GM18870 (cell line): ENCODE data around the gene BDH1.
"Not testable (repeated sequence)": the region's sequence is repeated elsewhere in the genome, so short reads cannot be mapped to it uniquely, and the experiment has no call there.

Experiments
- ATAC-seq: cut with Tn5 transposase; IDR thresholded peaks from one replicate; pipeline ENCODE4 v1.9.1; 2021; ENCODE audit warnings: moderate library complexity; ENCODE audit not compliant: unreplicated experiment

Gene BDH1

DNA sequence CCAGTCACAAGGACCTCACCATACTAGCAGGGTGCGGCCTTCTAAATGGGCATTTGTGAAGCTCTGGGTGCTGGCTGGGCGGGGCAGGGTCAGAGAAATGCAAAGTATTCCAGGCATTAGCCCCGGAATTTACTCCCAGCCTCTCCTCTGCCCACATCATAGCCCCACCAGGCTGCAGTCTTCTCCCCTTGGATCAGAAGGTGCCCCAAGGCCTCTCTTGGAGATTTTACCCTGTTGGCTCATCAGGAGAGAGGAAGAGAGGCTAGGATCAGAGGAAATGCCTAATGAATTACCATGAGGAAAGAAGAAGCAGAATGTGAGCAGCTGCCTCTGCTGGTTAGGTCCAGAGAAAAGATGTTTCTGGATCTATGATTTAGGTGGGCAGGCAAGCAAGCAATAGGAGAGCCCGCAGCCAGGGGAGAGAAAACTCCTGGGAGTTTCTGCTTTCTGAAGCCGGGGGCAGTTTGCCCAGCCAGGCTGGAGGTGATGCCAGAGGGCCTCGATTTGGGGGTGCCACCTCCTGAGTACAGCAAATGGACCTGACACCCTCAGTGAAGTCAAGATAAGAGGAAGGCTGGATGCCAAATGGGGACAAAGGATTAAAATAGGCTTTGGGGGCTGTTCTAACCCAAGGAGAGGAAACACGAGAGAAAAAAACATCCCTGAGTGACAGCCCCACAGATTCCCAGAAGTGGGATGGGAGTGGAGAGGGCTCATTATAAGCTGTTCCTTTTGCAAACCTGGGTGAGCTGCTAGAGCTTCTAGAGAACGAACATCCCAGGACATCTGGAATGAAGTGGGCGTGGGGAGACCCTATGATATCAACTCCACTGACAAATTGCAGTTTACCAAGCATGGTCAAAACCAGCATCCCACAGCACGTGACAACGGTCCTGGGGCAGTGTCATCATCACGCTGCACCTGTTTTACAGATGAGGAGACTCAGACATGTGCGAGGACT is 65.4 kb downstream of the BDH1 start:
- ATAC-seq: no peak

DNA sequence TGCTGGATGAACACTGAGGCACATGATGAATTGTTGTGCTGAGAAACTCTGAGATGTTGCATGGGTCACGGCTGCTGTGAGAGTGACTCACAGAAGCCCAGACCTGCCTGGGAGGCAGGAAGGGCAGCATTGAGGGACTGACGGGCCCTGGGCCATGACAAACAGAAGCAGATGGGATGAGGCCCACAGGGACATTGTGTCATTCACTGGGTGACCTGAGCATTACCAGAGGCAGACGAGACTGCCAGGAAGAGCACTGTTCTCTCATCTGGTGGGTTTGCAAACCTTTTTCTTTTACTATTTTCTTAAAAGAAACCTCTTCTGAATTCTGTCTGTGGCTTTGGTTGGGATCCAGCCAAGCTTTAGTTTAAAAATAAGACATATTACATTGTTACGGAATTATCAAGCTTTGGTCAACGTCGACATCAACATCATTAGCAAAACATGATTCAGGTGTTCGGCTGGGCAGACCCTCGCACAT is 67.8 kb downstream of the BDH1 start:
- ATAC-seq: no peak

GRCh38 chr3:197486861-197487260 is 68.9 kb downstream of the BDH1 start:
- no peak for ATAC-seq

- ATAC-seq: no peak
Measured at GRCh38 chr3:197485143-197485542, 70.6 kb downstream of the BDH1 start.

DNA sequence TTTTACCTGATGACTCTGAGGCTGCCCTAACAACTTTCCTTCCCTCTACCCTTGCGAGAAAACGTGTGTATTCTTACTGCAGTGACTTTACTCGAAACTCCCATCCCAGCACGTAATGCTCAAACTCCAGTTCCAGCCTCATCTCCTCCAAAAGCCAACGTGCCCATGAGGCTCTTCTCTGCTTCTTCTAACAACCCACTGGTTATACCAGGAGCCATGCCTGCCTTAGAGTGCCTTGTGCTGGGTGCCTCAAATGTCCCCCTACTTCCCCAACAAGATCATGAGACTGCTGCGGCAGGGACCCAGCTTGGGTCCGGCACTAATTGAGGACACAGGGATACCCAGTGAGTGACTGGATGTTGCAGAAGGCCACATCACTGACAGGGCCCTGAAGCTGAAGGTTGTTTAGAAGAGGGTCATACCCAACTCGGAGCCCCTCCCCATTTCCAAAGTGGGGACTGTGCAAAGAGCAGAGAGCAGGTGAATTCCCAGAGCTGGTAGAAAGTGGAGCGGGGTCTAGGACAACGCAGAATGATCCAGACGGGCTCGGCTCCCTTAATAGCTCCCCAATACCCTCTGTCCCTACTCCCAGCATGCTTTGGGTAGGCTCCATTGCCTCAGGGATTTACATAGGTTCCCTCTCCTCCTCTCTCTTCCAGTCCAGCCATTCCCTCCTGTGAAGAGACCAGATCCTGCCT is 71.4 kb downstream of the BDH1 start:
- ATAC-seq: no peak

DNA sequence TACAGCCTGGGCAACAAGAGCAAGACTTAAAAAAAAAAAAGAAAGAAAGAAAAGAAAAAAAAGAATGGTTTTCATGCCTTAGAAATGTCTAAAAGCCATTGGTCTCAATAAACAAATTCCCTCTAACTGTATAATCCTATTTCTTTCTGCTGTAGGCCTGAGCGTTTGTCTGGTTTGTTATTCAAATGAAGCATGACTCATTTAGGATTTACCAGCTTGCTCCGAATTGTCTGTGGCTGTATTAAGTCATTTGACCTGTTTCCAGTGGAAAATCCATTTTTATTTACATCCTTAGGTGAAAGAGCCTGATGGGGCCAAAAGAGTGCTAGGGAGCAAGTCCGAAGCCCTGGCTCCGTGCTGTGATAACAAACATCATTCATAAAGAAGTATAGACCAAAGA is 73.8 kb downstream of the BDH1 start:
- no peak for ATAC-seq

DNA sequence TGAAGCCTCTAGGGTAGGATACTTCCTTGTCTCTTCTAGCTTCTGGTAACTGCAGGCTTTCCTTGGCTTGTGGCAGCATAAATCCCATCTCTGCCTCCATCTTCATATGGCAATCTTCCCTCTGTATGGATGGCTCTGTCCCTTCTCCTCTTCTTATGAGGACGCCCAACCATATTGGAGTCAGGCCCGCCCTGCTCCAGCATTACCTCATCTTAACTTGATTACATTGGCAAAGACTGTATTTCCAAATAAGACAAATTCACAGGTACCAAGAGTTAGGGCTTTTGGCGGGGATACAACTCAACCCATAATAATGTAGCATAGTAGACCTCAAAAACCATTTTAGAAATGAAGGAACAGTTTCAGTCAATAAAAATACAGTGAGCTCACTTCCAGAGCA is 75.4 kb downstream of the BDH1 start:
- ATAC-seq: no peak

- ATAC-seq: no peak
Measured at GRCh38 chr3:197478746-197479668, 76.8 kb downstream of the BDH1 start.

- ATAC-seq: not testable (repeated sequence)
Measured at GRCh38 chr3:197477816-197478215, 78.0 kb downstream of the BDH1 start.

DNA sequence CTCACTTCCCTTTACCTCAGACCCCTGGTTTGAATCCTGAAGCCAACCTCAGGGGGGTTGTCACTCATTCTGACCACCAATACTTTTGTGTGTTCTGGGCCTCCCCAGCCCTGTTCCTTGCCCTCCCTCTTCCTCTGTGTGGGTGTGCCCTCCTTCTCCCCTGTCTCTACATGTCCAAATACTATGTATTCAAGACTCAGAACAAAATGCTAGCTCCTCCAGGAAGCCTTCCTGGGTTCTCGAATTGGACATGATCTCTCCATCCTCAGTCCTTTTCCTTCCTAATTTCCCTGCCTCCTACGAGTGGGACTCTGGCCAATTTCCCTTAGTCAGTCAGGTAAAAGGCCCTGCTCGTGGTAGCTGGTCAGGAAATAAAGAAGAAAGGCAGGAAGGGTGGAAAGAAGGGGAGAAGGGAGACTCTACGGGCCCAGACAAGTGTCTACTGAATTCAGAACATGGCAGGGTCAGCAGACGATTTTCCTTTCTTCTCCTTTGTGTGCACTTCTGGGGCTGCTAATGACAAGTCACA is 79.7 kb downstream of the BDH1 start:
- no peak for ATAC-seq

DNA sequence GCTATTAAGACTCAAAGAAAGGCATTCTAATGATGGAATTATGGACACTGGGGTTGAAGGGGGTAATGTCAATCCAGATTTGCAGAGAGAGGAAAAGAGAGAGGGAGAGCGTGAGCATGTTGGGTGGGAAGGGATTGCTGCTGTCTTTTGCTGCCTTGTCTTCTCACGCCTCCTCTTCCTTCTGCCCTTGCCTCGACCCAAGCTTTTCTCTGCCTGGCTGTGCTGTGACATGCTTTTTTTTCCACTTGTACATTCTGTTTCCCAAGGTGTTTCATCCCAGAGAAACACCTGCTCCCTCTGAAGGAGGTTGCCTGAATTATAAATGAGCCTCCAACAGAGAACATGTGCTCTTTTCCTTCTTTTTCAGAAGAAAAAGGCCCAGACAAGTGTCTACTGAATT is 80.3 kb downstream of the BDH1 start:
- ATAC-seq: no peak

DNA sequence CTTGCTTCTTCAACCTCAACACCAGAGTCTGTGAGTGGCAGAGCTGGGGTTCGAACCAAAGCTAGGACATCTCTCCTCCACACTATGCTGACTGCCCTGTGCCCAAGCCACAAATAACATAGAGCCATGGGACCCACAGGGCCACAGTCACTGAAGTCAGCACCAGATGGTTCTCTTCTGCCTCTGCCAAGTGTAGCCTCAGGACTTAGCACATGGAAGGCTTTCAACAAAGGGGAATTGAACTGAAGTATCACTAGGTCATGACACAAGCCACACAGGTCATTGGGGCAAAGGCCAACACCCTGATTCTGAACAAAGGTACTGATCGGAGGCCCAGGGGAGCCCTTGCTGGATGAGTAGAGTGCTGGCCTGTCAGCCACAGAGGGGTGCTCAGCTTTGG is 83.6 kb downstream of the BDH1 start:
- ATAC-seq: no peak

DNA sequence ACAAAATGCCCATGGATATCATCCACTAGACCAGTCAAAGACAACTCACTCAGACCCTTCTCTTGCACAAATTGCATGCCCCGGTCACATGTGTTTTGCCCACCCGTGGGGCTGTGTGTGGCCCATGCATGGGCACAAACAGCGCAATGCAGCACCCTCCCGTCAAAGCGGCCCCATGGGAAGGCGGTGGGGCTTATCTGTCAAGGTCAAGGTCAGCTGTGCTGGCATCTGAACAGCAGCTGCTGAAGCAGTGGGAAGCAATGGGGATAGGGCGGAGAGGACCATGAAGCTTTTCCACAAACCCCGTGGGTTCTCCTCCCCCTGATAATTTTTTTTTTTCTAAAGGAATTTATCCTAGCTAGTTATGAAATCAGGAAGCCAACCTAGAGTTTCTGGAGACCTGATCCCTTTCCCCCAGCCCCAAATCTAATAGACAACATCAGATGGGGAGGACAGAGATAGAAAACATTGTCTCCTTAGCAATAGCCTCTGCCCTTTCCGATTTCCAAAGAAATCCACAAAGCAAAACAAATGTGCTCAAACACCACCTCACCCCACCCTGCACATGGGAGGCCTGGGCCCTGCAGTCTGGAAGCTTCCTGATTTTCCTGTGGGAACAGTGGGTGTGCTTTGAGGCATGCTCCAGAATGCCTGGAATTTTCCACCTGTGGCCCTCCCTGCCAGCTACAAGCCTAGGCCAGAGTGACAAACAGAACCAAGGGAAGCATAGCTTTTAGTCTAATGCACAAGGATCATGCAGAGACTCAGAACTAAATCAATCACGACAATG is 84.4 kb downstream of the BDH1 start:
- no peak for ATAC-seq

DNA sequence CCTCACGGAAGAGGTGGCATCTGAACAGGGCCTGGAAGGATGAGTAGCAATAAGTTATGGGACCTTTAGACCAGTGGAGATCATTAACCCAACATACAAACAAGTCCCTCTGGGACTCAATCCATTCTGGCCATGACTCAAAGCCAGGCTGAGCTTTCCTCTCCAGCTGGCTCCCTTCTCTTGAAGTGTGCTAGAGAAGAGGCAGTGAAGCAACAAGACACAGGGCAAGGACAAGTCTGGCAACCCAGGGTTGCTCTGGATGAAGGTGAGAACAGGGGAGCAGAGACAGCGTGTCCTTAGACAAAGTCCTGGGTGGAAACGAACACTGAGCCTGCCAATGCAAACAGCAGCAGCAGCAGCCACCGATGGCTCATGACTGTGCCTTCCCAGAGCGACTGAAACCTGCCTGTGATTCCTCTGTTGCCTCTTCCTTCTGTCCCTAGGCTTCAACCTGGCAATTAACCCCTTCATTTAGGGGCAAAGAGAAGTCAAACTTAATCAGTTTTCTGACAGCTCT is 86.8 kb downstream of the BDH1 start:
- ATAC-seq: no peak

GRCh38 chr3:197468167-197468566 is 87.6 kb downstream of the BDH1 start:
- ATAC-seq: no peak

GRCh38 chr3:197466586-197467399 is 89.0 kb downstream of the BDH1 start:
- no peak for ATAC-seq

- no peak for ATAC-seq
Measured at GRCh38 chr3:197465996-197466549, 89.7 kb downstream of the BDH1 start.

DNA sequence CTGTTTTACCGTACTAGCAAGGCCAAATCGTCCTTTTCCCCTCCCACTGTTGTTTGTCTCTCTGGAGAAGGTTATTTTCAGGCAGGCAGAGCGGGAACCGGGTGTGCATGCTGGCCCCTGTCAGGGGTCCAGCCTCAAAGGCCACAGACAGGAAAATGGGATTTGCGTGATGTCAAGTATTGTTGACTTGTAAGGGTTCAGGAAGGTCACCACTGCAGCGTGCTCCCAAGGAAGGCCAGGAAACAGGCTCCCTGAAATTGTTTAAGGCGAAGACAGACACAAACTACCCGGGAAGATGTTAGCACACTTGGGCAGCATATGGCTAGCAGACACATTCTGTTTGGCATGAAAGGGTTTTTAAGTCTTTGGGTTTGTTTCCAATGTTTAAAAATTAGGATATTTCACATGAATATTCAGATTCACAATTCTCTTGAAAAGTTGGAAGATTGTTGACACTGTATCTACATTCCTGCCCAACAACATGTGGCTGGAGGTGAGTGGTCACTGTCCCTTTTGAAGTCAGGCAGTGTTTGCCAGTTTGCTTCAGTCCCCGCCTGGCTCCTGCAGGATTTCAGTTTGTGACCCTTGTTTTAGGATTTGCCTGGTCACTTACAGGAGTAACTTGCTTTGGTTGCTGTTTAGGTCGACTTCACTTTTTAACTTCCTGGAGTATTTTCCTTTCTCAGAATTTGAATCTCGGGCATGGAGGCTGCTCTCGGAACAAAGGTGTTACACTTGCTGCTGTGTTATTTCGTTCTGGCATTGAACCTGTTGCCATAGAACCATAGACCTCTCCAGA is 90.4 kb downstream of the BDH1 start:
- ATAC-seq: no peak
